Astrocyte (in vitro differentiated cells and primary cell): Measurements from ENCODE around the gene MIB2. TPM values are rescaled to one million over a fixed set of nuclear protein-coding genes. Genes with fewer than 3 reads are reported as not detected.

Experiments
- DNase-seq: peaks from one replicate; pipeline ENCODE4 v3.0.0-alpha.2; 2010; ENCODE audit warnings: low read depth
- FAIRE-seq: peaks from 2 replicates; lab custom pipeline; 2011; peaks lifted over from hg19 to GRCh38; lab: Jason Lieb, UNC
- H2AFZ ChIP-seq: 2 replicates; pipeline ENCODE4 v1.6.0; 2012; ENCODE audit warnings: low read depth, low read length, inconsistent platforms
- H3K27ac ChIP-seq: 2 replicates; pipeline ENCODE4 v1.5.1; 2011; ENCODE audit warnings: low read depth, low read length, inconsistent platforms
- H3K27me3 ChIP-seq: 2 replicates; pipeline ENCODE4 v1.6.0; 2011; ENCODE audit warnings: low read length, inconsistent platforms; ENCODE audit not compliant: insufficient read depth
- H3K36me3 ChIP-seq: 2 replicates; pipeline ENCODE4 v1.5.1; 2011; ENCODE audit warnings: low read length, inconsistent platforms; ENCODE audit not compliant: insufficient read depth
- H3K4me1 ChIP-seq: 2 replicates; pipeline ENCODE4 v1.5.1; 2011; ENCODE audit warnings: low read length, inconsistent platforms; ENCODE audit not compliant: insufficient read depth
- H3K4me2 ChIP-seq: 2 replicates; pipeline ENCODE4 v1.6.0; 2012; ENCODE audit warnings: low read length, inconsistent platforms
- H3K4me3 ChIP-seq: 2 replicates; pipeline ENCODE4 v1.5.1; 2011; ENCODE audit warnings: low read depth, mild to moderate bottlenecking, low read length, inconsistent platforms; ENCODE audit not compliant: insufficient read depth
- H3K79me2 ChIP-seq: 2 replicates; pipeline ENCODE4 v1.6.0; 2012; ENCODE audit warnings: mild to moderate bottlenecking, low read length, inconsistent platforms; ENCODE audit not compliant: insufficient read depth
- H3K9ac ChIP-seq: 2 replicates; pipeline ENCODE4 v1.6.0; 2012; ENCODE audit warnings: mild to moderate bottlenecking, low read length, inconsistent platforms
- H3K9me3 ChIP-seq: 2 replicates; pipeline ENCODE4 v1.5.1; 2012; ENCODE audit warnings: low read depth, mild to moderate bottlenecking, low read length, inconsistent platforms; ENCODE audit not compliant: insufficient read depth
- H4K20me1 ChIP-seq: 2 replicates; pipeline ENCODE4 v1.6.0; 2012; ENCODE audit warnings: low read length, inconsistent platforms; ENCODE audit not compliant: insufficient read depth
- H3K27ac Mint-ChIP-seq: one replicate; pipeline ENCODE4 v1.8.0; 2021; ENCODE audit warnings: mild to moderate bottlenecking, mixed read lengths; ENCODE audit not compliant: unreplicated experiment
- H3K27me3 Mint-ChIP-seq: one replicate; pipeline ENCODE4 v1.8.0; 2021; ENCODE audit warnings: low read depth, mixed read lengths; ENCODE audit not compliant: unreplicated experiment
- H3K36me3 Mint-ChIP-seq: one replicate; pipeline ENCODE4 v1.8.0; 2021; ENCODE audit warnings: low read depth, mixed read lengths; ENCODE audit not compliant: unreplicated experiment
- H3K4me1 Mint-ChIP-seq: one replicate; pipeline ENCODE4 v1.8.0; 2021; ENCODE audit warnings: low read depth, mixed read lengths; ENCODE audit not compliant: unreplicated experiment
- H3K4me3 Mint-ChIP-seq: one replicate; pipeline ENCODE4 v1.8.0; 2021; ENCODE audit warnings: mild to moderate bottlenecking, moderate library complexity, mixed read lengths; ENCODE audit not compliant: unreplicated experiment
- H3K9me3 Mint-ChIP-seq: one replicate; pipeline ENCODE4 v1.8.0; 2021; ENCODE audit warnings: mild to moderate bottlenecking, mixed read lengths; ENCODE audit not compliant: unreplicated experiment
- EZH2 ChIP-seq: IDR thresholded peaks from 2 replicates; pipeline ENCODE4 v1.6.1; 2012; ENCODE audit warnings: mild to moderate bottlenecking, low read length, inconsistent platforms; ENCODE audit not compliant: insufficient read depth
- total RNA-seq: library from RNA; stranded (reverse); gene quantifications from 2 replicates; pipeline ENCODE4 v1.2.1, GENCODE V29; 2021
- TF ChIP-seq, protein P1 (sequence below): IDR thresholded peaks from 2 replicates; pipeline ENCODE4 v1.5.1; 2011; ENCODE audit warnings: low read depth, mild to moderate bottlenecking, inconsistent platforms, low read length, moderate library complexity; ENCODE audit not compliant: insufficient read depth

Gene MIB2
- total RNA-seq, 1 donor from 2014 or later = 80.1 TPM

- TF ChIP-seq EZH2 = no peak
- TF ChIP-seq, protein P1, sequence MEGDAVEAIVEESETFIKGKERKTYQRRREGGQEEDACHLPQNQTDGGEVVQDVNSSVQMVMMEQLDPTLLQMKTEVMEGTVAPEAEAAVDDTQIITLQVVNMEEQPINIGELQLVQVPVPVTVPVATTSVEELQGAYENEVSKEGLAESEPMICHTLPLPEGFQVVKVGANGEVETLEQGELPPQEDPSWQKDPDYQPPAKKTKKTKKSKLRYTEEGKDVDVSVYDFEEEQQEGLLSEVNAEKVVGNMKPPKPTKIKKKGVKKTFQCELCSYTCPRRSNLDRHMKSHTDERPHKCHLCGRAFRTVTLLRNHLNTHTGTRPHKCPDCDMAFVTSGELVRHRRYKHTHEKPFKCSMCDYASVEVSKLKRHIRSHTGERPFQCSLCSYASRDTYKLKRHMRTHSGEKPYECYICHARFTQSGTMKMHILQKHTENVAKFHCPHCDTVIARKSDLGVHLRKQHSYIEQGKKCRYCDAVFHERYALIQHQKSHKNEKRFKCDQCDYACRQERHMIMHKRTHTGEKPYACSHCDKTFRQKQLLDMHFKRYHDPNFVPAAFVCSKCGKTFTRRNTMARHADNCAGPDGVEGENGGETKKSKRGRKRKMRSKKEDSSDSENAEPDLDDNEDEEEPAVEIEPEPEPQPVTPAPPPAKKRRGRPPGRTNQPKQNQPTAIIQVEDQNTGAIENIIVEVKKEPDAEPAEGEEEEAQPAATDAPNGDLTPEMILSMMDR = no peak
- Histone ChIP-seq H3K79me2 (peaks cover 41% of the 10 kb centered on the region), H3K4me2 (no peak overlapping the region), H3K9me3 (no peaks in the 10 kb centered on the region), H2AFZ (no peak overlapping the region), H3K4me1 (peaks cover 32% of the 10 kb centered on the region), H3K36me3 (peaks cover 3% of the 10 kb centered on the region), H3K27ac (no peak overlapping the region), H3K4me3 (no peak overlapping the region), H3K27me3 (no peaks in the 10 kb centered on the region), H4K20me1 (peaks cover 78% of the 10 kb centered on the region), H3K9ac (no peak overlapping the region)
- Mint-ChIP-seq H3K4me3 (no peak overlapping the region), H3K36me3 (peaks cover 4% of the 10 kb centered on the region), H3K4me1 (peaks cover 18% of the 10 kb centered on the region), H3K27ac (no peak overlapping the region), H3K27me3 (no peaks in the 10 kb centered on the region), H3K9me3 (no peaks in the 10 kb centered on the region)
- FAIRE-seq = no peak
- no peak for DNase-seq
Measured at GRCh38 chr1:1618396-1619068, 3.2 kb downstream of the MIB2 start.

DNA sequence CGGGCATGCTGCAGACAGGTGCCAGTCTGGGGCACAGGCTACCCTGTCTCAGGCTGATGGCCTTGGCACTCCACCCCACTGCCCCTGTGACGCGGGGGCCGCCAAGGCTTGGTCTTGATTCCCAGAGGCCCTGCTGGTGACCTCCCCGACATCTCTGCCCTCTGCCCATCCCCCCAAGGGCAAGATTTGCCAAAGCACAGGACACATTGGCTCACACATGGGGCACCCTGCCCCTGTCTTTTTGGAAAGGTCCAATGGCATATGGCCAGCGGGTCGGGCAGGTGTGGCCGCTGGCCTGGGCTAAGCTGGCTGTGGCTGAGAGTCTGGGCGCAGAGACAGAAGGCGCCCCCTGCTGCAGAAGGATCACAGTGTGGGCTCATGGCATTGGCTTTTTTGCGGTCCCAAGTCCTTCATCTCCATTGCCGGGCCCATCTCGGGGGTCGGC is 4.6 kb downstream of the MIB2 start:
- H3K9me3 Mint-ChIP-seq = no peaks in the 10 kb centered on the region
- H3K9ac ChIP-seq = no peak overlapping the region
- H3K4me1 ChIP-seq = peaks cover 18% of the 10 kb centered on the region
- FAIRE-seq (no peak), DNase-seq (no peak)
- H3K27me3 Mint-ChIP-seq = no peaks in the 10 kb centered on the region
- H3K4me3 ChIP-seq = no peak overlapping the region
- no peak for TF ChIP-seq EZH2
- TF ChIP-seq, protein P1 = no peak
- peaks cover 70% of the 10 kb centered on the region for H4K20me1 ChIP-seq
- H3K4me2 ChIP-seq = no peak overlapping the region
- no peaks in the 10 kb centered on the region for H3K9me3 ChIP-seq
- peaks cover 29% of the 10 kb centered on the region for H3K79me2 ChIP-seq
- H3K27ac Mint-ChIP-seq = no peak overlapping the region
- peaks cover 15% of the 10 kb centered on the region for H3K4me1 Mint-ChIP-seq
- H3K36me3 Mint-ChIP-seq = peaks cover 4% of the 10 kb centered on the region
- H3K4me3 Mint-ChIP-seq = no peak overlapping the region
- H3K36me3 ChIP-seq = peaks cover 3% of the 10 kb centered on the region
- no peak overlapping the region for H2AFZ ChIP-seq
- no peak overlapping the region for H3K27ac ChIP-seq
- no peaks in the 10 kb centered on the region for H3K27me3 ChIP-seq

DNA sequence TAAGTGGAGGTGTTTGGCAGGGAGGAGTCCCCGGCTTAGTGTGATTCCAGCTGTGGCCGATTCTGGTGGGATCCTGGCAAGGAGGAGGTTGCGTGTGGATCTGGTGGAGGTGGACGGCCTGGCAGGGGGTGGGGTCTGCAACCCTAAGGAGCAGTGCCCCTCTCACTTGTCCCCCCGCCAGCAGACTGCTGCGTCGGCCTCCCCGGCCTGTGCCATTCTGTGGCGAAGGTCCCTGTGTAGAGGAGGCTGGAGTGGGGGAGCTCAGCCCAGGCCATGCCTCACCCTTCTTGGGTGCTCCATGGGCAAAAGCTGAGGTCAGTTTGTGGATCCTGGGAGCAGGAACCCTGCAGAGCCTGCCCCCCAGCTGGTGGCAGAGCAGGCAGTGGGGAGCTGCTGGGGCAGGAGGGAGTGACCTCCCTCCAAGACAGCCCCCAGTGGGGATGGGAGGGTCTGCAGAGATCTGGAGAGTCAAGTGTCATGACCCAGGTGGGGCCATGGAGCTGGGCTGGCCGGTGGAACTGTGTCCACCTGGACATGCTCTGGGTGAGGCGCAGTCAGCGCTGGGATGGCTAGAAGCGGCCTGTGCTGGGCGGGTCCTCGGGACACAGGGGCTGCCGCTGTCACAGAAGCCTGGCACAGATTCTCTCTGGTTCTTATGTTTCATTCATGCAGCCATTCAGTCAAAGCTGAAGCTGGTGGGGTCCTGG is 5.3 kb downstream of the MIB2 start:
- peaks cover 69% of the 10 kb centered on the region for H4K20me1 ChIP-seq
- peaks cover 3% of the 10 kb centered on the region for H3K36me3 ChIP-seq
- H3K27ac ChIP-seq = no peak overlapping the region
- TF ChIP-seq, protein P1 = no peak
- no peak for TF ChIP-seq EZH2
- FAIRE-seq (no peak), DNase-seq (no peak)
- no peak overlapping the region for H3K9ac ChIP-seq
- Mint-ChIP-seq H3K4me3 (no peak overlapping the region), H3K27me3 (no peaks in the 10 kb centered on the region), H3K27ac (no peak overlapping the region), H3K36me3 (peaks cover 4% of the 10 kb centered on the region), H3K4me1 (peaks cover 15% of the 10 kb centered on the region), H3K9me3 (no peaks in the 10 kb centered on the region)
- H2AFZ ChIP-seq = no peak overlapping the region
- H3K79me2 ChIP-seq = peaks cover 28% of the 10 kb centered on the region
- no peaks in the 10 kb centered on the region for H3K27me3 ChIP-seq
- H3K4me2 ChIP-seq = no peak overlapping the region
- H3K4me3 ChIP-seq = no peak overlapping the region
- H3K4me1 ChIP-seq = peaks cover 18% of the 10 kb centered on the region
- H3K9me3 ChIP-seq = no peaks in the 10 kb centered on the region
